PFSK-1 (cell line): ENCODE data around the gene CRB1.

ENCODE experiments used
- POLR2AphosphoS5 ChIP-seq: IDR thresholded peaks from 2 replicates; pipeline ENCODE4 v1.6.1; 2012; ENCODE audit warnings: low read depth, mild to moderate bottlenecking, control low read depth, low read length, moderate library complexity
- REST ChIP-seq, 2 experiments: IDR thresholded peaks; 2 replicates each; pipeline versions ENCODE4 v1.6.1 to v1.8.0; 2011 to 2012; ENCODE audit warnings: low read depth in 2 of 2, low read length in 2 of 2, control low read depth in 1 of 2, inconsistent platforms in 1 of 2, mild to moderate bottlenecking in 1 of 2, moderate library complexity in 1 of 2; ENCODE audit not compliant: insufficient read depth in 1 of 2

GRCh38 chr1:197451381-197451780 lies 183.3 kb downstream of the CRB1 start:
- TF ChIP-seq POLR2AphosphoS5, result no peak
- no peak for TF ChIP-seq REST (IDR thresholded peaks at IDR 0.05; ENCODE audit: insufficient read depth in 1 of 2, low read depth in 2 of 2, low read length in 2 of 2)
